Measurements from ENCODE around the gene TAS2R50.

GRCh38 chr12:11015775-11016430, 29.2 kb upstream of the TAS2R50 start:
- TF ChIP-seq POLR2AphosphoS5 (IDR thresholded peaks at IDR 0.05; ENCODE audit: low read depth, low read length) = no peak
- no peak for TF ChIP-seq CTCF (IDR thresholded peaks at IDR 0.05)
- TF ChIP-seq TCF7L2 (IDR thresholded peaks at IDR 0.05; ENCODE audit: low read depth, low read length) = no peak
- TF ChIP-seq REST (IDR thresholded peaks at IDR 0.05; ENCODE audit: insufficient read depth in 1 of 2, low read depth in 2 of 2, low read length in 1 of 2) = no peak
